Hepatocyte (in vitro differentiated cells): ENCODE results near the gene MRPS31. TPM values are rescaled to one million over a fixed set of nuclear protein-coding genes. Genes with fewer than 3 reads are reported as not detected.
A peak's percentile ranks its signal among the peaks of the same experiment; 100 is the strongest.

Source experiments
- DNase-seq: peaks from one replicate; pipeline ENCODE4 v3.0.0-alpha.2; 2016; ENCODE audit warnings: low spot score
- H2AFZ ChIP-seq: fragments of 200-600 bp; sonication (generic); 2 replicates; pipeline ENCODE4 v1.6.0; 2016; ENCODE audit warnings: antibody characterized with exemption, mild to moderate bottlenecking
- H3K27ac ChIP-seq: fragments of 200-600 bp; sonication (generic); 2 replicates; pipeline ENCODE4 v1.5.1; 2016; ENCODE audit warnings: mild to moderate bottlenecking
- H3K27me3 ChIP-seq: fragments of 200-600 bp; sonication (generic); 2 replicates; pipeline ENCODE4 v1.6.1; 2016
- H3K36me3 ChIP-seq: fragments of 200-600 bp; sonication (generic); replicated peaks from 2 replicates; pipeline ENCODE4 v1.5.1; 2016; ENCODE audit warnings: low read depth; ENCODE audit not compliant: insufficient read depth
- H3K4me1 ChIP-seq: fragments of 200-600 bp; sonication (generic); 2 replicates; pipeline ENCODE4 v1.5.1; 2016; ENCODE audit warnings: mild to moderate bottlenecking, moderate library complexity; ENCODE audit not compliant: insufficient read depth
- H3K4me2 ChIP-seq: fragments of 200-600 bp; sonication (generic); 2 replicates; pipeline ENCODE4 v1.6.0; 2016
- H3K4me3 ChIP-seq: fragments of 200-600 bp; sonication (generic); 2 replicates; pipeline ENCODE4 v1.5.1; 2016; ENCODE audit warnings: mild to moderate bottlenecking
- H3K79me2 ChIP-seq: fragments of 200-600 bp; sonication (generic); 2 replicates; pipeline ENCODE4 v1.6.0; 2017; ENCODE audit warnings: mild to moderate bottlenecking
- H3K9me2 ChIP-seq: fragments of 200-600 bp; sonication (generic); replicated peaks from 2 replicates; pipeline ENCODE4 v1.6.0; 2017; ENCODE audit warnings: mild to moderate bottlenecking; ENCODE audit not compliant: insufficient read depth
- H3K9me3 ChIP-seq: fragments of 200-600 bp; sonication (generic); 2 replicates; pipeline ENCODE4 v1.5.1; 2016; ENCODE audit warnings: low read depth, mild to moderate bottlenecking
- H4K20me1 ChIP-seq: fragments of 200-600 bp; sonication (generic); 2 replicates; pipeline ENCODE4 v1.6.0; 2016; ENCODE audit warnings: mild to moderate bottlenecking; ENCODE audit not compliant: insufficient read depth, poor library complexity, severe bottlenecking
- EZH2 ChIP-seq: fragments of 200-600 bp; sonication (generic); IDR thresholded peaks from 2 replicates; pipeline ENCODE4 v1.6.1; 2016; ENCODE audit warnings: antibody characterized with exemption, mild to moderate bottlenecking, borderline replicate concordance
- EZH2phosphoT487 ChIP-seq: fragments of 200-600 bp; sonication (generic); IDR thresholded peaks from one replicate; pipeline ENCODE4 v1.6.1; 2018; ENCODE audit warnings: antibody characterized with exemption, mild to moderate bottlenecking, low read depth, moderate library complexity; ENCODE audit not compliant: unreplicated experiment, severe bottlenecking
- WGBS: methylation state at CpG from one replicate; pipeline ENCODE4 v1.1.6; 2016; ENCODE audit warnings: low lambda C conversion rate; ENCODE audit errors: missing lambda C conversion rate; 5-methylcytosine and 5-hydroxymethylcytosine counted together
- polyA plus RNA-seq: library from polyadenylated mRNA; unstranded; fragments of >200 nt; fragmentation: Nextera tagmentation; extraction: Ambion mirVana; gene quantifications from 2 replicates; pipeline ENCODE4 v1.2.1, GENCODE V29; 2016
- total RNA-seq: library from RNA; depleted of rRNA; stranded (reverse); fragments of >200 nt; gene quantifications from 2 replicates; pipeline ENCODE4 v1.2.3, GENCODE V29; 2014
- TF ChIP-seq, protein P1 (sequence below): fragments of 200-600 bp; sonication (generic); IDR thresholded peaks from 2 replicates; pipeline ENCODE4 v1.5.1; 2016; ENCODE audit warnings: antibody characterized with exemption, mild to moderate bottlenecking; ENCODE audit not compliant: poor library complexity

MRPS31 gene
- total and polyA plus RNA-seq, 2 experiments from 2014 or later: 27.7 to 34.6 TPM

DNA sequence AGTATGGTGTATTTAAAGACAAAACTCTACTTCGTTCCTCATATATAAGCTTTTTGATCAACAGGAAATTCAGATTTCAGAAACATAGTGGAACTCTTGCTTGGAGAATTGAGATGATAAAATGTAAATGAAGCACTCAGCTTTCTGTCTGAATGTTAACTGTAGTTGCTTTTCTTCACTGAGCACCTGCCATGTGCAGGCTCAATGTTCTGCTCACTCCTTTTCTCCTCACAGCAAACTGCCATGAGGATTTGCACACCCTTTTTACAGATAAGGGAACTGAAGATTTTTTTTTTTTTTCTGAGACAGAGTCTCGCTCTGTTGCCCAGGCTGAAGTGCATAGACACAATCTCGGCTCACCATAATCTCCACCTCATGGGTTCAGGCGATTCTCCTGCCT lies 76.6 kb downstream of the MRPS31 start:
- no peak overlapping the region for H3K4me2 ChIP-seq
- H3K27me3 ChIP-seq: no peaks in the 10 kb centered on the region
- WGBS: 86% methylated on average over 4 of the region's 4 CpGs
- no peaks in the 10 kb centered on the region for H3K9me2 ChIP-seq
- no peak for DNase-seq
- TF ChIP-seq EZH2 (no peak), EZH2phosphoT487 (no peak)
- TF ChIP-seq, protein P1, sequence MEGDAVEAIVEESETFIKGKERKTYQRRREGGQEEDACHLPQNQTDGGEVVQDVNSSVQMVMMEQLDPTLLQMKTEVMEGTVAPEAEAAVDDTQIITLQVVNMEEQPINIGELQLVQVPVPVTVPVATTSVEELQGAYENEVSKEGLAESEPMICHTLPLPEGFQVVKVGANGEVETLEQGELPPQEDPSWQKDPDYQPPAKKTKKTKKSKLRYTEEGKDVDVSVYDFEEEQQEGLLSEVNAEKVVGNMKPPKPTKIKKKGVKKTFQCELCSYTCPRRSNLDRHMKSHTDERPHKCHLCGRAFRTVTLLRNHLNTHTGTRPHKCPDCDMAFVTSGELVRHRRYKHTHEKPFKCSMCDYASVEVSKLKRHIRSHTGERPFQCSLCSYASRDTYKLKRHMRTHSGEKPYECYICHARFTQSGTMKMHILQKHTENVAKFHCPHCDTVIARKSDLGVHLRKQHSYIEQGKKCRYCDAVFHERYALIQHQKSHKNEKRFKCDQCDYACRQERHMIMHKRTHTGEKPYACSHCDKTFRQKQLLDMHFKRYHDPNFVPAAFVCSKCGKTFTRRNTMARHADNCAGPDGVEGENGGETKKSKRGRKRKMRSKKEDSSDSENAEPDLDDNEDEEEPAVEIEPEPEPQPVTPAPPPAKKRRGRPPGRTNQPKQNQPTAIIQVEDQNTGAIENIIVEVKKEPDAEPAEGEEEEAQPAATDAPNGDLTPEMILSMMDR: no peak
- no peak overlapping the region for H3K27ac ChIP-seq
- no peaks in the 10 kb centered on the region for H3K79me2 ChIP-seq
- no peak overlapping the region for H3K4me3 ChIP-seq
- no peaks in the 10 kb centered on the region for H3K4me1 ChIP-seq
- no peaks in the 10 kb centered on the region for H3K9me3 ChIP-seq
- H2AFZ ChIP-seq: no peak overlapping the region
- H3K36me3 ChIP-seq: no peaks in the 10 kb centered on the region
- no peaks in the 10 kb centered on the region for H4K20me1 ChIP-seq

DNA sequence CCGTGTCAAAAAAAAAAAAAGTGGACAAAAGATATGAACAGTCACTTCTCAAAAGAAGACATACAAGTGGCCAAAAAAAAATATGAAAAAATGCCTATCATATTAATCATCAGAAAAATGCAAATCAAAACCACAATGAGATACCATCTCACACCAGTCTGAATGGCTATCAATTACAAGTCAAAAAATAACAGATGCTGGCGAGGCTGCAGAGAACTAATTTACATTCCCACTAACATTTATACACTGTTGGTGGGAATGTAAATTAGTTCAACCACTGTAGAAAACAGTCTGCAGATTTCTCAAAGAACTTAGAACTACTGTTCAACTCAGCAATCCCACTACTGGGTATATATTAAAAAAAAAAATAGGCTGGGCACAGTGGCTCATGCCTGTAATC lies 78.0 kb downstream of the MRPS31 start:
- no peak overlapping the region for H3K4me3 ChIP-seq
- H3K27me3 ChIP-seq: no peaks in the 10 kb centered on the region
- no peak for DNase-seq
- H3K4me2 ChIP-seq: no peak overlapping the region
- no peaks in the 10 kb centered on the region for H3K79me2 ChIP-seq
- H3K4me1 ChIP-seq: no peaks in the 10 kb centered on the region
- H3K27ac ChIP-seq: no peak overlapping the region
- no peaks in the 10 kb centered on the region for H3K9me2 ChIP-seq
- H3K9me3 ChIP-seq: no peaks in the 10 kb centered on the region
- TF ChIP-seq, protein P1: no peak
- TF ChIP-seq EZH2 (no peak), EZH2phosphoT487 (no peak)
- no peak overlapping the region for H2AFZ ChIP-seq
- H4K20me1 ChIP-seq: no peaks in the 10 kb centered on the region
- no peaks in the 10 kb centered on the region for H3K36me3 ChIP-seq
- 88% methylated on average over 2 of the region's 2 CpGs for WGBS

DNA sequence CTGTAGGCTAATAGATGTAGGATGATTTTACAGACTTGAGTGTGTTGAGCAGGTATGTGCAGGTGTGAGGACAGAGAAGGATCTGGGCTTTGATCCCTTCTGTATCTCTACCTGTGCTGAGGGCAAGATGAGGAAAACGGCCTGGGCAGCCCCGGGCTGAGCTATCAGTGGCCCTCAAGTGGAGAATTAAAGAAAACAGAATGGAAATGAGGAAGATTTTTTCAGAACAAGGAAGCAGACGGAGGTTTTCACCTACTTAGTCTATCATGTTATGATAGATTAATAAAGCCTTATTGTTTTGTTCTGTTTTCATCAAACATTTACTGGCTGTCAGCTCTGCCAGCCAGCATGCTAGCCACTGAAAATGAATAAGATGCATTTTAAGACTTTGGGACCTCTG lies 82.2 kb downstream of the MRPS31 start:
- no peaks in the 10 kb centered on the region for H3K9me2 ChIP-seq
- H3K36me3 ChIP-seq: no peaks in the 10 kb centered on the region
- H3K27ac ChIP-seq: no peak overlapping the region
- H3K27me3 ChIP-seq: no peaks in the 10 kb centered on the region
- H4K20me1 ChIP-seq: no peaks in the 10 kb centered on the region
- H2AFZ ChIP-seq: no peak overlapping the region
- H3K4me2 ChIP-seq: no peak overlapping the region
- WGBS: 78% methylated on average over 3 of the region's 3 CpGs
- H3K79me2 ChIP-seq: no peaks in the 10 kb centered on the region
- no peak for DNase-seq
- H3K4me1 ChIP-seq: no peaks in the 10 kb centered on the region
- H3K9me3 ChIP-seq: no peaks in the 10 kb centered on the region
- no peak overlapping the region for H3K4me3 ChIP-seq
- no peak for TF ChIP-seq EZH2

DNA sequence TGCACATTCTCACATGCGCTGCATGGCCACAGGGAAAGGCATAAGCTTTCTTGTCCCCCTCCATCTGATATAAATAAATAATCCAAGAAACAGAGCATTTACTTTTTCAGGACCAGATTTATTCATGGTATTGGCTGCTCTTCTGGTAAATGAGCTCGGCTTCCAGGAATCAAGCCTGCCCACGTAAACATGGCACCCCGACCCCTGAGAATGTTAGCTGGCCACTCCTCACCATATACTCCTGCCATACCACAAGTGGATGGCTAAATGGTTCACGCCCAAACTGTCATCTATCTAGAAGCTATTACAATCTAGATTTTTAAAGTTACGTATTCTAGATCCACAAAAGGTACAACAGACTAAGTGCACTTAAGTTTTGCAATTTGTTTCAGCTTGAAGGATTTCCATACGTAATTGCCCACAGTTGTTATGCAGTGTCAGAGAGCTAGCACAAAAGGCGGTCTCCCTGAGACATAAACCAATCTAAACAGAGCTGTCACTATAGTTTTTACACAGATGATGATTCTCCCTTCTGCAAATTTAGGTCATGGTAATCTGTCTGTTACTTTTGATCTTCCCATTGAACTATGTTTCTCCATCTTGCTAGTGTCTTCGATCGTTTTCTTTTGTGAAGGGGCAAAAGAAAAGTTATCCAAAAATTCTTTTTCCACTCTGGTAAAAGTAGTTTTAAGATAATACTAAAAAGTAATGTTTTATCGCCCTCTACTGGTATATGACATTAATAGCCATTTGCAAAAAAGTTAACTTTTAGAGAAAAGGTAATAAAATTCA lies 88.3 kb downstream of the MRPS31 start:
- H4K20me1 ChIP-seq: no peaks in the 10 kb centered on the region
- H3K4me2 ChIP-seq: peak overlapping the region; percentile 24
- no peaks in the 10 kb centered on the region for H3K27me3 ChIP-seq
- H3K79me2 ChIP-seq: no peaks in the 10 kb centered on the region
- H3K4me3 ChIP-seq: no peak overlapping the region
- no peaks in the 10 kb centered on the region for H3K9me3 ChIP-seq
- no peaks in the 10 kb centered on the region for H3K36me3 ChIP-seq
- H3K9me2 ChIP-seq: no peaks in the 10 kb centered on the region
- H3K4me1 ChIP-seq: no peaks in the 10 kb centered on the region
- DNase-seq: peak; percentile 64
- no peak for TF ChIP-seq EZH2
- no peak for TF ChIP-seq EZH2phosphoT487
- TF ChIP-seq, protein P1: peak; percentile 74
- H2AFZ ChIP-seq: no peak overlapping the region
- 51% methylated on average over 11 of the region's 11 CpGs for WGBS
- H3K27ac ChIP-seq: no peak overlapping the region
